Neural progenitor cell (in vitro differentiated cells): Measurements from ENCODE around the gene GLO1. TPM values are rescaled to one million over a fixed set of nuclear protein-coding genes. Genes with fewer than 3 reads are reported as not detected.

Source experiments
- DNase-seq: peaks from one replicate; pipeline ENCODE4 v3.0.0-alpha.2; 2016; ENCODE audit warnings: low spot score
- H2AFZ ChIP-seq: fragments of 200-600 bp; sonication (generic); replicated peaks from 2 replicates; pipeline ENCODE4 v1.6.1; 2016; ENCODE audit warnings: antibody characterized with exemption
- H3F3A ChIP-seq: fragments of 200-600 bp; sonication (generic); 2 replicates; pipeline ENCODE4 v1.6.1; 2016; ENCODE audit warnings: antibody characterized with exemption, low read depth
- H3K27ac ChIP-seq: fragments of 200-600 bp; sonication (generic); 2 replicates; pipeline ENCODE4 v1.5.1; 2016; ENCODE audit warnings: mild to moderate bottlenecking
- H3K27me3 ChIP-seq: fragments of 200-600 bp; sonication (generic); 2 replicates; pipeline ENCODE4 v1.6.1; 2016; ENCODE audit warnings: mild to moderate bottlenecking, moderate library complexity
- H3K36me3 ChIP-seq: fragments of 200-600 bp; sonication (generic); 2 replicates; pipeline ENCODE4 v1.5.1; 2016
- H3K4me1 ChIP-seq: fragments of 200-600 bp; sonication (generic); 2 replicates; pipeline ENCODE4 v1.6.1; 2016; ENCODE audit warnings: mixed run types
- H3K4me2 ChIP-seq: fragments of 200-600 bp; sonication (generic); 2 replicates; pipeline ENCODE4 v1.6.1; 2016
- H3K4me3 ChIP-seq: fragments of 200-600 bp; sonication (generic); 2 replicates; pipeline ENCODE4 v1.5.1; 2016
- H3K79me2 ChIP-seq: fragments of 200-600 bp; sonication (generic); 2 replicates; pipeline ENCODE4 v1.6.1; 2016; ENCODE audit warnings: low read depth
- H3K9ac ChIP-seq: fragments of 200-600 bp; sonication (generic); 2 replicates; pipeline ENCODE4 v1.6.1; 2016
- H3K9me3 ChIP-seq: fragments of 200-600 bp; sonication (generic); 2 replicates; pipeline ENCODE4 v1.5.1; 2016; ENCODE audit warnings: low read depth
- H4K20me1 ChIP-seq: fragments of 200-600 bp; sonication (generic); 2 replicates; pipeline ENCODE4 v1.6.1; 2016; ENCODE audit warnings: low read depth
- H3K27ac Mint-ChIP-seq: 3 replicates; pipeline ENCODE4 v1.8.0; 2021; ENCODE audit warnings: mixed read lengths
- H3K27me3 Mint-ChIP-seq: 2 replicates; pipeline ENCODE4 v1.8.0; 2022; ENCODE audit warnings: low read depth, mild to moderate bottlenecking, inconsistent platforms, moderate library complexity, mixed read lengths; ENCODE audit not compliant: insufficient read depth
- H3K36me3 Mint-ChIP-seq: 3 replicates; pipeline ENCODE4 v1.8.0; 2021; ENCODE audit warnings: mixed read lengths
- H3K4me1 Mint-ChIP-seq: 3 replicates; pipeline ENCODE4 v1.8.0; 2021; ENCODE audit warnings: mixed read lengths
- H3K4me3 Mint-ChIP-seq: 3 replicates; pipeline ENCODE4 v1.8.0; 2021; ENCODE audit warnings: mild to moderate bottlenecking, moderate library complexity, mixed read lengths
- H3K9me3 Mint-ChIP-seq: 3 replicates; pipeline ENCODE4 v1.8.0; 2020; ENCODE audit warnings: mixed read lengths
- EZH2 ChIP-seq: fragments of 200-600 bp; sonication (generic); IDR thresholded peaks from 2 replicates; pipeline ENCODE4 v1.6.1; 2017; ENCODE audit warnings: antibody characterized with exemption, mild to moderate bottlenecking, moderate library complexity
- EZH2phosphoT487 ChIP-seq: fragments of 200-600 bp; sonication (generic); IDR thresholded peaks from 2 replicates; pipeline ENCODE4 v1.6.1; 2017; ENCODE audit warnings: antibody characterized with exemption
- total RNA-seq: library from RNA; depleted of rRNA; stranded (reverse); fragments of >200 nt; gene quantifications from 2 replicates; pipeline ENCODE4 v1.2.3, GENCODE V29; 2015; ENCODE audit warnings: low replicate concordance
- TF ChIP-seq, protein P1 (sequence below): fragments of 200-600 bp; sonication (generic); IDR thresholded peaks from 2 replicates; pipeline ENCODE4 v1.5.1; 2017; ENCODE audit warnings: antibody characterized with exemption, mild to moderate bottlenecking

The GLO1 gene
- total RNA-seq, 1 donor from 2014 or later = 525 TPM

DNA sequence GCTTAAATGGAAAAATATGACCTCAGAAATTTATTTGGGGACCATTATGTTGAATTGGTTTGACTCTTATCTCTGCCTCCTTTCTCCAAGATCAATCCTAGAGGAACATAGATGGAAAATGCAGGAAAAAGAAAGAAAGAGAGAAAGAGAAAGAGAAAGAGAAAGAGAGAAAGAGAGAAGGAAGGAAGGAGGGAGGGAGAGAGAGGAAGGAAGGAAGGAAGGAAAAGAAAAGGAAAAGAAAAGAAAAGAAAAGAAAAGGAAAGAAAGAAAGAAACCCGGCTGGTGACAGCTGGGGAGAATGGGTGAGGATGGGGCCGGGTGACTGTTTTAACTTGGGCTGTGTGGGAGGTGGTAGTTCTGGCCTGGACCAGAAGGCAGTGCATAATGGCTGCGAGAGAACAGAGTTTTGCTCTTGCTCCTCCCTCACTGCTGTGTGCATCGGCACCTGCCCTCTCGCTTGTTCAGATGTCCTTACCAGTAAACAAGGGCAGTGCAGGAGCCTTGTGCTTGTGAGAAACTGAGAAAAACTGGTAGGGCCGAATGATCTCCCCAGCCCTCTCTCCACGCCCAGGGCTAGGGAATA, 24.7 kb downstream of the GLO1 start:
- H3K36me3 ChIP-seq = peaks cover 25% of the 10 kb centered on the region
- H3K9me3 ChIP-seq = no peaks in the 10 kb centered on the region
- no peak overlapping the region for H3K27ac Mint-ChIP-seq
- H3K27me3 Mint-ChIP-seq = no peaks in the 10 kb centered on the region
- DNase-seq = no peak
- no peak overlapping the region for H3K27ac ChIP-seq
- no peak overlapping the region for H3K4me2 ChIP-seq
- TF ChIP-seq, protein P1, sequence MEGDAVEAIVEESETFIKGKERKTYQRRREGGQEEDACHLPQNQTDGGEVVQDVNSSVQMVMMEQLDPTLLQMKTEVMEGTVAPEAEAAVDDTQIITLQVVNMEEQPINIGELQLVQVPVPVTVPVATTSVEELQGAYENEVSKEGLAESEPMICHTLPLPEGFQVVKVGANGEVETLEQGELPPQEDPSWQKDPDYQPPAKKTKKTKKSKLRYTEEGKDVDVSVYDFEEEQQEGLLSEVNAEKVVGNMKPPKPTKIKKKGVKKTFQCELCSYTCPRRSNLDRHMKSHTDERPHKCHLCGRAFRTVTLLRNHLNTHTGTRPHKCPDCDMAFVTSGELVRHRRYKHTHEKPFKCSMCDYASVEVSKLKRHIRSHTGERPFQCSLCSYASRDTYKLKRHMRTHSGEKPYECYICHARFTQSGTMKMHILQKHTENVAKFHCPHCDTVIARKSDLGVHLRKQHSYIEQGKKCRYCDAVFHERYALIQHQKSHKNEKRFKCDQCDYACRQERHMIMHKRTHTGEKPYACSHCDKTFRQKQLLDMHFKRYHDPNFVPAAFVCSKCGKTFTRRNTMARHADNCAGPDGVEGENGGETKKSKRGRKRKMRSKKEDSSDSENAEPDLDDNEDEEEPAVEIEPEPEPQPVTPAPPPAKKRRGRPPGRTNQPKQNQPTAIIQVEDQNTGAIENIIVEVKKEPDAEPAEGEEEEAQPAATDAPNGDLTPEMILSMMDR = no peak
- TF ChIP-seq EZH2phosphoT487 (no peak), EZH2 (no peak)
- peaks cover 20% of the 10 kb centered on the region for H4K20me1 ChIP-seq
- H3K9me3 Mint-ChIP-seq = no peaks in the 10 kb centered on the region
- H3F3A ChIP-seq = peaks cover 20% of the 10 kb centered on the region
- no peaks in the 10 kb centered on the region for H3K79me2 ChIP-seq
- no peak overlapping the region for H3K9ac ChIP-seq
- no peak overlapping the region for H3K4me3 ChIP-seq
- H3K4me1 ChIP-seq = no peaks in the 10 kb centered on the region
- H3K4me1 Mint-ChIP-seq = no peaks in the 10 kb centered on the region
- peaks cover 39% of the 10 kb centered on the region for H3K36me3 Mint-ChIP-seq
- no peaks in the 10 kb centered on the region for H3K27me3 ChIP-seq
- no peak overlapping the region for H3K4me3 Mint-ChIP-seq
- no peak overlapping the region for H2AFZ ChIP-seq

DNA sequence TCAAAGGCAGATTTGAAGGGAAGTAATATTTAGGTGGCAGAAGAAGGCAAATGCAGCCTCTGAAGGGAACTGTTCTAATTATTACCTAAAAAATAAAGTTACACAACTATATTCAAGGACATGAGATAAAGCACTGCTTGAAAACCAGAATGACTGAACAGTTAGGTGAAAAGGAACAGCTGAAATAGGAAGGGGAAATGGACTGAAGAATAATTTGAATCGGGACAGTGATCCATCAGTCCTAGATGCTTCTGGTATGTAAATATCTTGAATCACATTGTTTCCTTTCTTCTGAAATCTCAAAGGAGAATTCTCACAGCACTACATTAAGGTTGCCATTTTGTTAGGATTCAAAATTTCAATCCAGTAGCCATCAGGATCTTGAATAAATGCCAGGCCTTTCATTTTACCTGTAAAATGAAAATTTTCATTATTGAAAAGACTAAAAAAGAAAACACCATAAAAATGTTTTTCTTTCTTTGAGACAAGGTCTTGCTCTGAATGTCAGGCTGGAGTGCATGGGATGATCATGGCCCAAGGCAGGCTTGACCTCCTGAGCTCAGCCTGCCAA, 25.9 kb downstream of the GLO1 start:
- peaks cover 27% of the 10 kb centered on the region for H3F3A ChIP-seq
- no peak overlapping the region for H3K9ac ChIP-seq
- Mint-ChIP-seq H3K4me1 (no peaks in the 10 kb centered on the region), H3K36me3 (peaks cover 33% of the 10 kb centered on the region), H3K4me3 (no peak overlapping the region), H3K9me3 (no peaks in the 10 kb centered on the region), H3K27me3 (no peaks in the 10 kb centered on the region), H3K27ac (no peak overlapping the region)
- H3K27ac ChIP-seq = no peak overlapping the region
- H3K9me3 ChIP-seq = no peaks in the 10 kb centered on the region
- no peaks in the 10 kb centered on the region for H3K79me2 ChIP-seq
- H2AFZ ChIP-seq = no peak overlapping the region
- peaks cover 13% of the 10 kb centered on the region for H3K36me3 ChIP-seq
- peaks cover 15% of the 10 kb centered on the region for H4K20me1 ChIP-seq
- DNase-seq = no peak
- TF ChIP-seq, protein P1 = no peak
- no peak for TF ChIP-seq EZH2phosphoT487
- no peak for TF ChIP-seq EZH2
- H3K4me1 ChIP-seq = no peaks in the 10 kb centered on the region
- H3K4me2 ChIP-seq = no peak overlapping the region
- H3K27me3 ChIP-seq = no peaks in the 10 kb centered on the region
- no peak overlapping the region for H3K4me3 ChIP-seq

DNA sequence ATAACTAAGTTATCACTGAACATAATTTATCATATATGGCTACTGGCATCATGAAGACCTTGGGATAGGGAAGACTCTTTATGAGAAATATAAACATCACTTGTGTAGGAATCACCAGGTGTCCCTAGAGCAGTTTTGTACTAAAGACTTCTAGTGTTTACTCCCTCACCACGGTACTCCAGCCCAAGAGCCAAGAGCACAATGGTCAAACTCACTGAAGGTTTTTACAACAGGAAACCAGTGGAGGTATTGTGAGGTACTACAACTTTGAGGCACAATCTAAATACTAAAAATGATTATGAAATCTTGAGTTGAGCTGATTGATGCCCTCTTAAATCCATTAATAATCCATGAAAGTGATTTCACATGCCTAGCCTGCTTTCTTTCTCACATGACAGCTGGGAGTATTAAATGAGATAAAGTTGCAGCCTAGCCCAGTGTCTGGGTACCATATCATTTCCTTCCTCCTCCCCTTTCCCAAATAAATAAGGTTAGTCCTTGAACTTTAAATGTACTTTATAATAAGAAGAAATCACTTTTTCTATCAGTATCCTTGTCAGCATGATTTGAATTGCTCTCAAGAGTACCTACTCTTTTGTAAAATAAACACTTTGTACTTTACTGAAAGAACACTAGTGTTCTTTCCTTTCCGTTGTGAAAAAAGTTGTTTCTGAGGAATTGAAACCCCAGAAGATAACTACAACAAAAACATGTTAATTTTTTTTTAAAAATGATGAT, 26.5 kb downstream of the GLO1 start:
- Histone ChIP-seq H3K9ac (no peak overlapping the region), H3K27me3 (no peaks in the 10 kb centered on the region), H3K4me2 (no peak overlapping the region), H3K4me1 (no peaks in the 10 kb centered on the region), H3K36me3 (peaks cover 10% of the 10 kb centered on the region), H3F3A (peaks cover 28% of the 10 kb centered on the region), H3K27ac (no peak overlapping the region), H4K20me1 (peaks cover 16% of the 10 kb centered on the region), H3K9me3 (no peaks in the 10 kb centered on the region), H3K4me3 (no peak overlapping the region), H3K79me2 (no peaks in the 10 kb centered on the region), H2AFZ (no peak overlapping the region)
- Mint-ChIP-seq H3K9me3 (no peaks in the 10 kb centered on the region), H3K27me3 (no peaks in the 10 kb centered on the region), H3K27ac (no peak overlapping the region), H3K36me3 (peaks cover 27% of the 10 kb centered on the region), H3K4me3 (no peak overlapping the region), H3K4me1 (no peaks in the 10 kb centered on the region)
- no peak for DNase-seq
- no peak for TF ChIP-seq EZH2
- no peak for TF ChIP-seq EZH2phosphoT487
- TF ChIP-seq, protein P1 = no peak
